CD4-positive, alpha-beta T cell treated with Interleukin-17A for 4 hours (primary cell): Measurements from ENCODE around the gene ELAVL2.
A peak's percentile ranks its signal among the peaks of the same experiment; 100 is the strongest.

Source experiments
- DNase-seq: peaks from one replicate; pipeline ENCODE4 v3.0.0-alpha.2; 2020; ENCODE audit warnings: mixed read lengths

Gene ELAVL2

GRCh38 chr9:23826120-23826629 lies at the start of gene ELAVL2:
Gene ELAVL2, minus strand, starts transcription at chr9:23826240. Its CDS starts 64,006 bp downstream, at chr9:23762234.
- DNase-seq, result peak; percentile 7

- DNase-seq, result no peak
These were observed 32.2 kb upstream of the ELAVL2 start for GRCh38 chr9:23858234-23858633.

- no peak for DNase-seq
These were observed 30.0 kb upstream of the ELAVL2 start for GRCh38 chr9:23855873-23856604.

GRCh38 chr9:23850690-23851629 lies 24.9 kb upstream of the ELAVL2 start:
- DNase-seq, result no peak

- no peak for DNase-seq
These were observed 24.2 kb upstream of the ELAVL2 start for GRCh38 chr9:23850242-23850689.

GRCh38 chr9:23849379-23850035 lies 23.5 kb upstream of the ELAVL2 start:
- DNase-seq, result no peak

GRCh38 chr9:23842565-23843129 lies 16.6 kb upstream of the ELAVL2 start:
- no peak for DNase-seq

- no peak for DNase-seq
These were observed 15.3 kb upstream of the ELAVL2 start for GRCh38 chr9:23841304-23841703.

GRCh38 chr9:23837038-23837437 lies 11.0 kb upstream of the ELAVL2 start:
- no peak for DNase-seq

- DNase-seq, result no peak
These were observed 5.1 kb upstream of the ELAVL2 start for GRCh38 chr9:23830929-23831730.

GRCh38 chr9:23830476-23830805 lies 4.4 kb upstream of the ELAVL2 start:
- DNase-seq, result no peak

- no peak for DNase-seq
These were observed 3.8 kb upstream of the ELAVL2 start for GRCh38 chr9:23829580-23830475.

GRCh38 chr9:23825700-23826099 lies 340 bp downstream of the ELAVL2 start:
- DNase-seq, result no peak

GRCh38 chr9:23824830-23825591 lies 1.0 kb downstream of the ELAVL2 start:
- DNase-seq, result no peak

- no peak for DNase-seq
These were observed 1.8 kb downstream of the ELAVL2 start for GRCh38 chr9:23823986-23824829.

- no peak for DNase-seq
These were observed 2.8 kb downstream of the ELAVL2 start for GRCh38 chr9:23823269-23823668.

- DNase-seq, result no peak
These were observed 3.5 kb downstream of the ELAVL2 start for GRCh38 chr9:23822261-23823169.
